Measurements from ENCODE around the gene PON2. TPM values are rescaled to one million over a fixed set of nuclear protein-coding genes. Genes with fewer than 3 reads are reported as not detected.

Gene PON2
- total and polyA plus RNA-seq, 2 of the 13 experiments (the other 11 are each of a cell fraction or from before 2014, with no cell fraction given) = 202 to 217 TPM

- no peak for TF ChIP-seq ZNF574 (CRISPR knock-in tag; IDR thresholded peaks at IDR 0.05)
- TF ChIP-seq ZNF263 (CRISPR knock-in tag; IDR thresholded peaks at IDR 0.05) = no peak
These were observed 36.5 kb downstream of the PON2 start (continued) for GRCh38 chr7:95398155-95398940.

GRCh38 chr7:95397381-95397780 is 37.4 kb downstream of the PON2 start:
- H3K4me2 ChIP-seq (ENCODE audit: low read depth, low read length) = peak overlapping the region; percentile 91
- H3K27me3 ChIP-seq (ENCODE audit: control insufficient read depth in 1 of 2, insufficient read depth in 2 of 2, low read length in 2 of 2) = no peaks in the 10 kb centered on the region; a peak in 1 of 5 replicates
- TF ChIP-seq ZNF883 (CRISPR knock-in tag; IDR thresholded peaks at IDR 0.05; ENCODE audit: not compliant biosample characterization) (no peak), ZNF776 (CRISPR knock-in tag; IDR thresholded peaks at IDR 0.05) (no peak), NAIF1 (CRISPR knock-in tag; IDR thresholded peaks at IDR 0.05; ENCODE audit: borderline replicate concordance) (peak; percentile 67; the same call in 1 of the 2 replicates), FOSL1 (CRISPR knock-in tag; IDR thresholded peaks at IDR 0.05; ENCODE audit: borderline replicate concordance) (no peak), ZNF770 (CRISPR knock-in tag; IDR thresholded peaks at IDR 0.05) (peak; percentile 65), SIX4 (CRISPR knock-in tag; IDR thresholded peaks at IDR 0.05) (no peak), TEAD3 (CRISPR knock-in tag; optimal IDR thresholded peaks at IDR 0.05; ENCODE audit: borderline replicate concordance) (peak; percentile 13), ZBTB7B (CRISPR knock-in tag; IDR thresholded peaks at IDR 0.05) (0 out of 2 replicates have a peak, but pooled peaks have one; percentile 30), ZNF484 (CRISPR knock-in tag; IDR thresholded peaks at IDR 0.05; ENCODE audit: borderline replicate concordance, low read depth) (no peak)
- peak overlapping the region; percentile 76 for H3K27ac ChIP-seq (ENCODE audit: extremely low read length, insufficient read depth, low read length)
- ChIA-PET CTCF (ENCODE audit: low intra/inter-chr PET ratio, low total read pairs) (no interaction called here), POLR2A (interaction anchor here (0.9 to 3.6 kb wide), 5 partner anchors 25 to 80 kb away, joined by 3 to 39 read pairs (median 4); partner anchors contain the start of gene PON2)
- H4K20me1 ChIP-seq (ENCODE audit: insufficient read depth, low read length) = no peaks in the 10 kb centered on the region
- peak overlapping the region; percentile 76 to 92 (median 91) for H3K4me3 ChIP-seq (replicated peaks in 1 of 3; ENCODE audit: insufficient read depth in 1 of 3, low read depth in 2 of 3, low read length in 3 of 3)
- 7% methylated on average over 3 of the region's 3 CpGs for WGBS (ENCODE audit: low lambda C conversion rate)
- peak overlapping the region; percentile 85 for H3K9ac ChIP-seq (ENCODE audit: insufficient read depth, low read depth, low read length)
- DNase-seq (ENCODE audit: low spot score) (no peak), FAIRE-seq (no peak), ATAC-seq (peak; percentile 23)
- H3K36me3 ChIP-seq (replicated peaks in 1 of 2; ENCODE audit: control insufficient read depth in 1 of 2, insufficient read depth in 2 of 2, low read length in 2 of 2) = no peaks in the 10 kb centered on the region; a peak in 1 of 5 replicates
- in situ Hi-C loops (cut with HindIII; ENCODE audit: extremely low pct_ligation_motif_present, low pct_unique_long_range_greater_than_20kb) (loop anchor here (5.0 kb wide), 1 partner anchor 80 kb away; no protein-coding TSS in a partner anchor), intact Hi-C loops (cut with micrococcal nuclease; ENCODE audit: unreplicated experiment) (loop anchor here (2.0 kb wide), 1 partner anchor 43 kb away; no protein-coding TSS in a partner anchor)
- H3K9me3 ChIP-seq (ENCODE audit: low read length) = no peaks in the 10 kb centered on the region
- H2AFZ ChIP-seq (ENCODE audit: low read length) = no peak overlapping the region
- peaks cover 32% of the 10 kb centered on the region for H3K4me1 ChIP-seq (ENCODE audit: insufficient read depth, low read length)
- H3K79me2 ChIP-seq (ENCODE audit: insufficient read depth, low read length) = peaks cover 23% of the 10 kb centered on the region
- no TSS peak for BruUV-seq (replicated peaks)

Measured in HepG2 (cell line).